Thoracic aorta (tissue), 2 donors: ENCODE data around the gene KCND3. TPM values are rescaled to one million over a fixed set of nuclear protein-coding genes. Genes with fewer than 3 reads are reported as not detected.

Experiments
- ATAC-seq: fragments of 150-250 bp; one replicate; pipeline ENCODE4 v1.8.0; 2017; ENCODE audit warnings: low read depth; ENCODE audit not compliant: insufficient number of reproducible peaks, low FRiP score
- DNase-seq: peaks from one replicate; pipeline ENCODE4 v3.0.0-alpha.2; 2020; ENCODE audit warnings: low spot score
- H3K27ac ChIP-seq, 2 donors: fragments of 200-600 bp; sonication (generic); 1 replicate in 1 of 2; 2 replicates in 1 of 2; pipeline ENCODE4 v1.5.1; 2016; ENCODE audit warnings: mild to moderate bottlenecking in 2 of 2, moderate library complexity in 2 of 2
- H3K27me3 ChIP-seq: fragments of 200-600 bp; sonication (generic); replicated peaks from 2 replicates; pipeline ENCODE4 v1.6.0; 2016; ENCODE audit warnings: mild to moderate bottlenecking; ENCODE audit not compliant: insufficient read depth
- H3K36me3 ChIP-seq: fragments of 200-600 bp; sonication (generic); one replicate; pipeline ENCODE4 v1.5.1; 2016
- H3K4me1 ChIP-seq, 2 donors: fragments of 200-600 bp; sonication (generic); 1 replicate in 1 of 2; 2 replicates in 1 of 2; pipeline versions ENCODE4 v1.5.1 to v1.6.0; 2016; ENCODE audit warnings: low read depth in 2 of 2, mild to moderate bottlenecking in 1 of 2; ENCODE audit not compliant: control insufficient read depth in 1 of 2
- H3K4me3 ChIP-seq: fragments of 200-600 bp; sonication (generic); 2 replicates; pipeline ENCODE4 v1.5.1; 2016; ENCODE audit warnings: mild to moderate bottlenecking
- H3K9me3 ChIP-seq: fragments of 200-600 bp; sonication (generic); 2 replicates; pipeline ENCODE4 v1.5.1; 2016
- total RNA-seq, 2 donors: library from RNA; depleted of rRNA; stranded (reverse); fragments of >200 nt; gene quantifications; one replicate each; pipeline versions ENCODE4 v1.1.0 to v1.2.3, GENCODE V29; 2016
- TF ChIP-seq, protein P1 (sequence below): fragments of 200-600 bp; sonication (generic); IDR thresholded peaks from one replicate; pipeline ENCODE4 v1.5.1; 2019; ENCODE audit warnings: antibody characterized with exemption

Gene KCND3
- total RNA-seq, 2 donors from 2014 or later, result 12.3 to 16.6 TPM

GRCh38 chr1:111968511-111968910 is 21.0 kb downstream of the KCND3 start:
- no peak overlapping the region for H3K27ac ChIP-seq

DNA sequence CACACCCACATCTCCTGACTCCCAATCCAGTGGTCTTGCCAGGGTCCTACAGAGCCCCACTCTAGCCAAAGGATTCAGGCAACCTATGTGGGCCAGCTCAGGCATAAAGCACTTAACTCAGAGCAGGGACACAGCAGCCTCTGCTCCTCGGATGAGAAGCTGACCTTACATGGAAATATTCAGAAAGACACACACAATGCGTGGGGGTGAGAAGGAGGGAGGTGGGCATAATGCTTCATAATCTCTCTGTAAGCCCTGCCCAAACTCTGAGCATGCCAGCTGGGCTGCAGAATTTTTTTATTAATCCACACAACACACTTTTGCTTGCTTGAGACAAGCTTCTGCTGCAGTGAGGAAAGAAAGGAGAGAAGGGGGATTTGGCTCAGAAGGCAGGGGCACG is 21.6 kb downstream of the KCND3 start:
- no peak for DNase-seq

More at GRCh38 chr1:111968511-111968910, 21.0 kb downstream of the KCND3 start:
- ATAC-seq (no peak), DNase-seq (no peak)
- no peaks in the 10 kb centered on the region for H3K27me3 ChIP-seq
- peaks cover 0 to 14% of the 10 kb centered on the region in 2 donors for H3K4me1 ChIP-seq
- TF ChIP-seq, protein P1, sequence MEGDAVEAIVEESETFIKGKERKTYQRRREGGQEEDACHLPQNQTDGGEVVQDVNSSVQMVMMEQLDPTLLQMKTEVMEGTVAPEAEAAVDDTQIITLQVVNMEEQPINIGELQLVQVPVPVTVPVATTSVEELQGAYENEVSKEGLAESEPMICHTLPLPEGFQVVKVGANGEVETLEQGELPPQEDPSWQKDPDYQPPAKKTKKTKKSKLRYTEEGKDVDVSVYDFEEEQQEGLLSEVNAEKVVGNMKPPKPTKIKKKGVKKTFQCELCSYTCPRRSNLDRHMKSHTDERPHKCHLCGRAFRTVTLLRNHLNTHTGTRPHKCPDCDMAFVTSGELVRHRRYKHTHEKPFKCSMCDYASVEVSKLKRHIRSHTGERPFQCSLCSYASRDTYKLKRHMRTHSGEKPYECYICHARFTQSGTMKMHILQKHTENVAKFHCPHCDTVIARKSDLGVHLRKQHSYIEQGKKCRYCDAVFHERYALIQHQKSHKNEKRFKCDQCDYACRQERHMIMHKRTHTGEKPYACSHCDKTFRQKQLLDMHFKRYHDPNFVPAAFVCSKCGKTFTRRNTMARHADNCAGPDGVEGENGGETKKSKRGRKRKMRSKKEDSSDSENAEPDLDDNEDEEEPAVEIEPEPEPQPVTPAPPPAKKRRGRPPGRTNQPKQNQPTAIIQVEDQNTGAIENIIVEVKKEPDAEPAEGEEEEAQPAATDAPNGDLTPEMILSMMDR, result no peak
- H3K4me3 ChIP-seq, result no peak overlapping the region
- H3K36me3 ChIP-seq, result no peaks in the 10 kb centered on the region
- no peaks in the 10 kb centered on the region for H3K9me3 ChIP-seq

GRCh38 chr1:111967067-111967690 is 22.3 kb downstream of the KCND3 start:
- Histone ChIP-seq H3K4me1 (peaks cover 0 to 14% of the 10 kb centered on the region in 2 donors), H3K9me3 (no peaks in the 10 kb centered on the region), H3K4me3 (no peak overlapping the region), H3K36me3 (no peaks in the 10 kb centered on the region), H3K27me3 (no peaks in the 10 kb centered on the region), H3K27ac (no peak overlapping the region)
- TF ChIP-seq, protein P1, result no peak
- DNase-seq (no peak), ATAC-seq (no peak)

More for the DNA sequence above, 21.6 kb downstream of the KCND3 start:
- H3K4me1 ChIP-seq, result peaks cover 0 to 14% of the 10 kb centered on the region in 2 donors
- TF ChIP-seq, protein P1, result no peak
- no peaks in the 10 kb centered on the region for H3K36me3 ChIP-seq
- ATAC-seq, result no peak
- H3K27ac ChIP-seq, result no peak overlapping the region
- no peaks in the 10 kb centered on the region for H3K27me3 ChIP-seq
- no peaks in the 10 kb centered on the region for H3K9me3 ChIP-seq
- H3K4me3 ChIP-seq, result no peak overlapping the region

GRCh38 chr1:111965781-111966443 is 23.6 kb downstream of the KCND3 start:
- H3K27me3 ChIP-seq, result no peaks in the 10 kb centered on the region
- no peaks in the 10 kb centered on the region for H3K36me3 ChIP-seq
- peaks cover 0 to 14% of the 10 kb centered on the region in 2 donors for H3K4me1 ChIP-seq
- DNase-seq (no peak), ATAC-seq (no peak)
- H3K4me3 ChIP-seq, result no peak overlapping the region
- no peak overlapping the region for H3K27ac ChIP-seq
- no peaks in the 10 kb centered on the region for H3K9me3 ChIP-seq
- TF ChIP-seq, protein P1, result no peak

DNA sequence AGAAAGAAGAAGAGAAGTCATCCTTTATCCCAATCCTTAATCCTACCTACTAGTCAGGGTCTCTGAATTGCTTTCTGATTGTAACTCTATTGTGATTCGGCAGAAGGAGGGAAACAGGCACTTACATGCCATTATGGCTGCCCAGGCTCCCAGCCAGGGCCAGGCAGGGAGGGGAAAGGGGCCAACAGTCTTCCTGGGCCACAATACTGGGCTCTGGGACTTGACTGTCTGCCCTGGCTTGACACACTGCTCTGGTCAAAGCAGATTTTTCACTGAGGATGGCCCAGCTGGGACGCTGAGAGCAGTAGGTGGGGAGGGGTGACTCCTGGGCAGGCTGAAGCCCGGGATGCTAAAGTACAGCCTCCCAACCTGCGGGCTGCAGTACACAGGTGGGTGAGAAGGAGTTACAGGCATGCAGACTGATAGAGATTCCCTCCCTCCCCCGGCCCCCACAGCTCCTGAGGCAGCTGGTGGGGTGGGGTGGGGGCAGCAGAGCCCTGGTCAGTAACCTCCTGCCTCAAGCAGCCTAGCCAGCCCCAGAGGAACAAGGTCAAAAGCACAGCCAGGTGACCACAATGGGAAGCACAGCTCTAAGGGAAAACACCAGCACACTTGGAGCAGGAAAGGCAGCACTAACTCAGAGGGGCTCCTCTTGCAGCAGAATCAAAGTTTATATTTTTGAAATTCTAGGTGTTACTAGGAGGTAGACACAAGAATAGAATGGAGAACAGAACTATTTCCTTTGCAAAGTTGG is 25.3 kb downstream of the KCND3 start:
- Histone ChIP-seq H3K4me1 (peaks cover 0 to 14% of the 10 kb centered on the region in 2 donors), H3K27me3 (no peaks in the 10 kb centered on the region), H3K27ac (no peak overlapping the region), H3K4me3 (no peak overlapping the region), H3K36me3 (no peaks in the 10 kb centered on the region), H3K9me3 (no peaks in the 10 kb centered on the region)
- ATAC-seq (no peak), DNase-seq (no peak)
- TF ChIP-seq, protein P1, result no peak
